ENCODE results near the gene LRCH4. TPM values are rescaled to one million over a fixed set of nuclear protein-coding genes. Genes with fewer than 3 reads are reported as not detected.

Gene LRCH4
- total and polyA plus RNA-seq, 11 donors: 18.5 to 46.6 (median 34.1) TPM

- no peak overlapping the region for H3K4me3 ChIP-seq
- no peak overlapping the region for H3K27ac ChIP-seq
- no peaks in the 10 kb centered on the region for H3K9me3 ChIP-seq
- 92 to 94% (median 93%) methylated on average over 41 to 44 of the region's 44 CpGs for WGBS, 4 donors
- H3K27me3 ChIP-seq: no peaks in the 10 kb centered on the region
- intact Hi-C loops (cut with DNase I): no loop called here
- peaks cover 5 to 62% (median 56%) of the 10 kb centered on the region in 9 donors for H3K36me3 ChIP-seq
- ATAC-seq: no peak
- no peak for TF ChIP-seq POLR2A (IDR thresholded peaks at IDR 0.05)
- TF ChIP-seq CTCF (IDR thresholded peaks at IDR 0.05): no peak
- peaks cover 0 to 15% (median 9%) of the 10 kb centered on the region in 12 donors for H3K4me1 ChIP-seq
- peak in 3 of 5 donors; percentile 16 to 54 (median 17) for DNase-seq
Measured at GRCh38 chr7:100574362-100575205, 11.3 kb downstream of the LRCH4 start.

GRCh38 chr7:100573691-100574361 is 12.1 kb downstream of the LRCH4 start, which contains the start of gene SAP25:
Gene SAP25 (minus strand): TSS chr7:100573900. CDS start chr7:100573742, 158 bp downstream.
- no peak for TF ChIP-seq CTCF (IDR thresholded peaks at IDR 0.05)
- no peak for TF ChIP-seq POLR2A (IDR thresholded peaks at IDR 0.05)
- Histone ChIP-seq H3K27me3 (no peaks in the 10 kb centered on the region), H3K36me3 (peaks cover 3 to 55% (median 49%) of the 10 kb centered on the region in 9 donors), H3K4me3 (no peak within 1 kb of the TSS), H3K9me3 (no peaks in the 10 kb centered on the region), H3K4me1 (peaks cover 0 to 23% (median 13%) of the 10 kb centered on the region in 12 donors), H3K27ac (no peak within 1 kb of the TSS)
- DNase-seq: peak in 2 of 5 donors; percentile 18 to 58
- 91 to 93% (median 92%) methylated on average over 40 to 70 of the region's 70 CpGs for WGBS, 4 donors
- no peak for ATAC-seq
- intact Hi-C loops (cut with DNase I): no loop called here

- intact Hi-C loops (cut with DNase I): no loop called here
- Histone ChIP-seq H3K9me3 (no peaks in the 10 kb centered on the region), H3K4me3 (no peak overlapping the region), H3K36me3 (peaks cover 3 to 48% (median 42%) of the 10 kb centered on the region in 9 donors), H3K27ac (no peak overlapping the region), H3K4me1 (peaks cover 0 to 26% (median 13%) of the 10 kb centered on the region in 12 donors), H3K27me3 (no peaks in the 10 kb centered on the region)
- ATAC-seq: no peak
- DNase-seq: peak in 3 of 5 donors; percentile 17 to 47 (median 20)
- TF ChIP-seq POLR2A (IDR thresholded peaks at IDR 0.05) (no peak), CTCF (IDR thresholded peaks at IDR 0.05) (no peak)
- WGBS, 4 donors: 93 to 96% (median 95%) methylated on average over 22 to 30 of the region's 30 CpGs
Measured at GRCh38 chr7:100572949-100573675, 12.8 kb downstream of the LRCH4 start.

All from heart left ventricle (tissue), 16 donors.